ENCODE results near the gene CST7. TPM values are rescaled to one million over a fixed set of nuclear protein-coding genes. Genes with fewer than 3 reads are reported as not detected.
A peak's percentile ranks its signal among the peaks of the same experiment; 100 is the strongest.

CST7 gene
- total RNA-seq, 4 donors from 2014 or later: 0.97 to 4.1 (median 2.7) TPM; not detected in 1

- Histone ChIP-seq H3K36me3 (no peaks in the 10 kb centered on the region), H3K4me3 (no peak overlapping the region), H3K27me3 (no peaks in the 10 kb centered on the region), H3K27ac (no peak overlapping the region), H3K4me1 (peaks cover 19% of the 10 kb centered on the region), H3K9me3 (no peaks in the 10 kb centered on the region)
- peak; percentile 41 to 55 for DNase-seq (ENCODE audit: low spot score in 2 of 2)
- TF ChIP-seq POLR2AphosphoS5 (IDR thresholded peaks at IDR 0.05): no peak
- TF ChIP-seq EP300 (IDR thresholded peaks at IDR 0.05): no peak
- TF ChIP-seq POLR2A (IDR thresholded peaks at IDR 0.05): no peak
- TF ChIP-seq CTCF (IDR thresholded peaks at IDR 0.05): no peak
- WGBS: 88% methylated on average over 4 of the region's 7 CpGs
These were observed 15.7 kb upstream of the CST7 start for GRCh38 chr20:24933266-24933908.

- Histone ChIP-seq H3K4me1 (peaks cover 19% of the 10 kb centered on the region), H3K36me3 (no peaks in the 10 kb centered on the region), H3K27ac (no peak overlapping the region), H3K9me3 (no peaks in the 10 kb centered on the region), H3K4me3 (no peak overlapping the region), H3K27me3 (no peaks in the 10 kb centered on the region)
- 89% methylated on average over 8 of the region's 9 CpGs for WGBS
- DNase-seq (ENCODE audit: low spot score in 2 of 2): peak; percentile 40 to 76
- TF ChIP-seq POLR2AphosphoS5 (IDR thresholded peaks at IDR 0.05) (no peak), CTCF (IDR thresholded peaks at IDR 0.05) (no peak), EP300 (IDR thresholded peaks at IDR 0.05) (no peak), POLR2A (IDR thresholded peaks at IDR 0.05) (no peak)
These were observed 14.9 kb upstream of the CST7 start for GRCh38 chr20:24934101-24934661.

- no peaks in the 10 kb centered on the region for H3K27me3 ChIP-seq
- TF ChIP-seq POLR2A (IDR thresholded peaks at IDR 0.05): no peak
- TF ChIP-seq POLR2AphosphoS5 (IDR thresholded peaks at IDR 0.05): no peak
- TF ChIP-seq CTCF (IDR thresholded peaks at IDR 0.05): no peak
- TF ChIP-seq EP300 (IDR thresholded peaks at IDR 0.05): no peak
- 84% methylated on average over 3 of the region's 3 CpGs for WGBS
- peaks cover 15% of the 10 kb centered on the region for H3K4me1 ChIP-seq
- no peak for DNase-seq (ENCODE audit: low spot score in 2 of 2)
- no peak overlapping the region for H3K27ac ChIP-seq
- no peaks in the 10 kb centered on the region for H3K9me3 ChIP-seq
- no peak overlapping the region for H3K4me3 ChIP-seq
- H3K36me3 ChIP-seq: no peaks in the 10 kb centered on the region
These were observed 14.4 kb upstream of the CST7 start for GRCh38 chr20:24934716-24935115.

- no peak overlapping the region for H3K27ac ChIP-seq
- H3K27me3 ChIP-seq: no peaks in the 10 kb centered on the region
- WGBS: 92% methylated on average over 3 of the region's 3 CpGs
- no peaks in the 10 kb centered on the region for H3K9me3 ChIP-seq
- DNase-seq (ENCODE audit: low spot score in 2 of 2): peak; percentile 38 to 55
- TF ChIP-seq POLR2AphosphoS5 (IDR thresholded peaks at IDR 0.05) (no peak), CTCF (IDR thresholded peaks at IDR 0.05) (no peak), EP300 (IDR thresholded peaks at IDR 0.05) (no peak), POLR2A (IDR thresholded peaks at IDR 0.05) (no peak)
- H3K36me3 ChIP-seq: no peaks in the 10 kb centered on the region
- no peak overlapping the region for H3K4me3 ChIP-seq
- H3K4me1 ChIP-seq: peaks cover 11% of the 10 kb centered on the region
These were observed 13.9 kb upstream of the CST7 start for GRCh38 chr20:24935140-24935539.

- no peak overlapping the region for H3K4me3 ChIP-seq
- no peaks in the 10 kb centered on the region for H3K36me3 ChIP-seq
- no peaks in the 10 kb centered on the region for H3K9me3 ChIP-seq
- 88% methylated on average over 4 of the region's 4 CpGs for WGBS
- TF ChIP-seq POLR2AphosphoS5 (IDR thresholded peaks at IDR 0.05) (no peak), EP300 (IDR thresholded peaks at IDR 0.05) (no peak), POLR2A (IDR thresholded peaks at IDR 0.05) (no peak), CTCF (IDR thresholded peaks at IDR 0.05) (no peak)
- peaks cover 7% of the 10 kb centered on the region for H3K4me1 ChIP-seq
- peak in 1 of 2 donors; percentile 29 for DNase-seq (ENCODE audit: low spot score in 2 of 2)
- no peak overlapping the region for H3K27ac ChIP-seq
- H3K27me3 ChIP-seq: no peaks in the 10 kb centered on the region
These were observed 13.1 kb upstream of the CST7 start for GRCh38 chr20:24935766-24936525.

Measured in suprapubic skin (tissue), 4 donors.